PC-3 (cell line): Measurements from ENCODE around the gene LRWD1. TPM values are rescaled to one million over a fixed set of nuclear protein-coding genes. Genes with fewer than 3 reads are reported as not detected.
"Not testable (repeated sequence)": the region's sequence is repeated elsewhere in the genome, so short reads cannot be mapped to it uniquely, and the experiment has no call there.

ENCODE experiments used
- ATAC-seq: fragments of 200-7000 bp; cut with Tn5 transposase; 2 replicates; pipeline ENCODE4 v1.9.1; 2020; ENCODE audit warnings: mild to moderate bottlenecking, moderate library complexity
- BruUV-seq: library from RNA; stranded (reverse); fragments of 400-500 nt; replicated peaks from 2 replicates; lab custom pipeline; 2021; lab: Mats Ljungman, UMichigan
- CTCF ChIA-PET: fragments of 300-600 bp; sonication (Branson Sonifier 250); formaldehyde crosslinking; loops from one replicate; lab custom pipeline; 2022; ENCODE audit warnings: antibody characterized with exemption; lab: Charles Lee
- POLR2A ChIA-PET: fragments of 300-600 bp; sonication (Branson Sonifier 250); formaldehyde crosslinking; loops from one replicate; lab custom pipeline; 2022; ENCODE audit warnings: antibody characterized with exemption; ENCODE audit not compliant: unreplicated experiment; lab: Charles Lee
- DNase-seq: peaks from one replicate; pipeline ENCODE4 v3.0.0-alpha.2; 2015
- H2AFZ ChIP-seq: fragments of 300-600 bp; sonication (generic); 2 replicates; pipeline ENCODE4 v1.6.0; 2016; ENCODE audit warnings: antibody characterized with exemption, low read length
- H3F3A ChIP-seq: fragments of 300-600 bp; sonication (generic); one replicate; pipeline ENCODE4 v1.6.0; 2017; ENCODE audit warnings: antibody characterized with exemption, low read length, control low read depth, mild to moderate bottlenecking; ENCODE audit not compliant: unreplicated experiment
- H3K27ac ChIP-seq: fragments of 300-600 bp; sonication (generic); 2 replicates; pipeline ENCODE4 v1.5.1; 2016; ENCODE audit warnings: mild to moderate bottlenecking, low read length
- H3K27me3 ChIP-seq: fragments of 300-600 bp; sonication (generic); 2 replicates; pipeline ENCODE4 v1.6.1; 2016; ENCODE audit warnings: low read length, mixed read lengths
- H3K36me3 ChIP-seq: fragments of 300-600 bp; sonication (generic); 2 replicates; pipeline ENCODE4 v1.6.1; 2016; ENCODE audit warnings: low read depth, mixed run types, low read length, mixed read lengths
- H3K4me1 ChIP-seq: fragments of 300-600 bp; sonication (generic); 2 replicates; pipeline ENCODE4 v1.5.1; 2016; ENCODE audit warnings: low read length; ENCODE audit not compliant: insufficient read depth
- H3K4me2 ChIP-seq: fragments of 300-600 bp; sonication (generic); 2 replicates; pipeline ENCODE4 v1.6.0; 2016; ENCODE audit warnings: low read length
- H3K4me3 ChIP-seq: fragments of 300-600 bp; sonication (generic); 2 replicates; pipeline ENCODE4 v1.5.1; 2016; ENCODE audit warnings: mild to moderate bottlenecking, low read length, mixed read lengths
- H3K79me2 ChIP-seq: fragments of 300-600 bp; sonication (generic); 2 replicates; pipeline ENCODE4 v1.6.1; 2017; ENCODE audit warnings: low read length, mixed read lengths
- H3K9ac ChIP-seq: fragments of 300-600 bp; sonication (generic); 2 replicates; pipeline ENCODE4 v1.6.0; 2016; ENCODE audit warnings: mild to moderate bottlenecking, low read length
- H3K9me2 ChIP-seq: fragments of 300-600 bp; sonication (generic); replicated peaks from 2 replicates; pipeline ENCODE4 v1.6.1; 2016; ENCODE audit warnings: mixed run types, low read length, mixed read lengths
- H3K9me3 ChIP-seq: fragments of 300-600 bp; sonication (generic); 2 replicates; pipeline ENCODE4 v1.6.1; 2016; ENCODE audit warnings: low read length, mixed read lengths
- H4K20me1 ChIP-seq: fragments of 300-600 bp; sonication (generic); 2 replicates; pipeline ENCODE4 v1.6.1; 2016; ENCODE audit warnings: low read length, mixed read lengths
- intact Hi-C: fragments of 100-400 bp; cut with micrococcal nuclease; formaldehyde crosslinking; loops from 2 replicates; pipeline ENCODE4 v1.9.0; 2023
- total RNA-seq: library from RNA; depleted of rRNA; stranded (reverse); fragments of >200 nt; gene quantifications from 2 replicates; pipeline ENCODE4 v1.2.3, GENCODE V29; 2014

LRWD1 gene
- total RNA-seq, 1 experiment from 2014 or later: 41.8 TPM

DNA sequence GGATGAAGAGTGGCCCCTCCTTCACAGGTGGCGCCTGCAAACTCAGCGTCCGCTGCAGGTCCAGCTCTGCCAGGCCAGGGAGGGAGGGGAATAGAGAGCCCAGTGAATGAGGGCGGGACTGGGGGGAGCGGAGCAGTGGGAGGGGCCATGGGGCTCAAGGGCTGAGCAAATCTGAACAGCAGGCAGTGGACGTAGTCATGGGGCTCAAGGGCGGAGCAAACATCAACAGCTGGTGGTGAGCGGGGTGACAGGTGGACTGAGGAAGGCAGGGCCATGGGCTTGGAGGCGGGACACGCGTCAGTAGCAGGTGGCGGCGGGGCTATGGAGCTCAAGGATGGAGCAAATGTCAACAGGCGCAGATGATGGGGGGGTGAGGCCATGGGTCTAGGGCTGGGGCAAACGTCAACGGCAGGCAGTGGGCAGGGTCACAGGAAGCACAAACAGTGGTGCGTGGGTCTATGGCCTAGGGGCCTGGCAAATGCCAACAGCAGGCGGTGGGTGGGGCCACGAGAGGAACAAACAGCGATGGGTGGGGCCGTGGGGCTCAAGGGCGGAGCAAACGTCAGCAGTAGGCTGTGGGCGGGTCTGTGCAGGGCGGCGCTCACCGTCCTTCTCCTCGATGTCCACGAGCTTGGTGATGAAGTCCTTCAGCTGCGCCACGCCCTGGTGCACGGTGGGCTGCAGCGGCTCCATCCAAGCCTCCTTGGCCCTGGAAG is 28.6 kb downstream of the LRWD1 start:
- H3K4me3 ChIP-seq, H3F3A ChIP-seq, H3K9ac ChIP-seq, H3K9me2 ChIP-seq, H3K4me2 ChIP-seq, H4K20me1 ChIP-seq, H3K36me3 ChIP-seq, POLR2A ChIA-PET, CTCF ChIA-PET, intact Hi-C loops, H3K9me3 ChIP-seq, H3K4me1 ChIP-seq, DNase-seq, H3K27me3 ChIP-seq, BruUV-seq, H2AFZ ChIP-seq, H3K27ac ChIP-seq, H3K79me2 ChIP-seq: not testable (repeated sequence)
- peak; percentile 67 for ATAC-seq

DNA sequence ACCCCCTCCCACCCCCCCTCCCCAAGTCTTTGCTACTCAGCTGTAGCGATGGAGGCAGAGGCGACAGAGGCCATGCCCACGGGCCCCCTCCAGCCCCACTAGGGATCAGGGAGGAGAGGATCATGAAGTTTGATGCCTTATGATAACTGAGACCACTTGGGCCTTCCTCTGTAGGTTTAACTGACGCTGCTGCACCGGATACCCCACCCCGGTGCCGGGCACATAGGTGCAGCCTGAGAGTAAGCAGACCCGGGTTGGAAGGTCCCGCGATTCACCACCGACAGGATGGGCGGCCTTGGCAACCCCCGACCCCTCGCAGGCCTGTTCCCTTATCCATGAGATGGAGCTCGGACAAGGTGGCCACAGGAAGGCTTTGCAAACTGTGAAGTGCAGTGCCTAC is 29.2 kb downstream of the LRWD1 start:
- POLR2A ChIA-PET, H3K9ac ChIP-seq, DNase-seq, H3K36me3 ChIP-seq, intact Hi-C loops, ATAC-seq, H3K9me2 ChIP-seq, H3K4me1 ChIP-seq, H3K79me2 ChIP-seq, H4K20me1 ChIP-seq, H3K4me3 ChIP-seq, H3F3A ChIP-seq, H3K27ac ChIP-seq, H3K9me3 ChIP-seq, H2AFZ ChIP-seq, H3K27me3 ChIP-seq, CTCF ChIA-PET: not testable (repeated sequence)
- BruUV-seq: TSS peak; percentile 73
- 0 out of 2 replicates have a peak overlapping the region, but pooled peaks have one; percentile 41 for H3K4me2 ChIP-seq

DNA sequence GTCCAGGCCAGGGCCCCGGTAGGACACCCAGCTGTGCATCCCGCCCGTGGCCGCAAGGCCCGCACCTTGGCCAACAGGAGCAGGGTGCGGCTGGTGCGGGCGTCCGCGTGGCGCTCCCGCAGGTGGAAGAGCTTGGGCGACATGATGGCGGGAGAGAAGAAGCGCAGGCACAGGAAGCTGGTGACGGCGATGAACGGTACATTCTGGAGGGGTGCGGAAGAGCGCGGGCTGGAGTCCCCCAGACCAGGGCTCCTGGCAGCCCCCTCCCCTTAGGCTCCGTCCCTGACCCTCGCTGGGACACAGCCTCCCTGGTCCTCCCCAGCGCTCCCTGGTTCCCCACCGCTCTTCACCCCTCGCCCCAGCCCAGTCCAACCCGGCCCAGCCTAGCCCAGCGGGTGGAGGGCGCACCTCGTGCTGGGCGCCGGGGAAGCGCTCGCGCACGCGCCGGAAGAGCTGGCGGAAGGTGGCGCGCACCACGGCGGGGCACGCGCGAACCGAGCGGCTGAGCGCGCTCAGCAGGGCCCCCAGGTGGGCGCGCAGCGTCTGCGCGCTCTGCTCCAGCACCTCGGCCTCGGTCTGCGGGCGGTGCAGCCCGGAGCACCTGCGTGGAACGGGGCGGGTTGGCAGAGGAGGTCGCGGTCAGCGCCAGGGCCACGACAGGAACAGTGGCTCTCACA is 29.8 kb downstream of the LRWD1 start:
- DNase-seq, H4K20me1 ChIP-seq, H3K36me3 ChIP-seq, H2AFZ ChIP-seq, intact Hi-C loops, H3K9me3 ChIP-seq, H3K9me2 ChIP-seq, H3K4me1 ChIP-seq, H3K4me3 ChIP-seq, CTCF ChIA-PET, H3K27ac ChIP-seq, H3K27me3 ChIP-seq, H3K9ac ChIP-seq, POLR2A ChIA-PET, H3F3A ChIP-seq, H3K79me2 ChIP-seq, H3K4me2 ChIP-seq: not testable (repeated sequence)
- BruUV-seq: TSS peak; percentile 74
- ATAC-seq: peak; percentile 29

DNA sequence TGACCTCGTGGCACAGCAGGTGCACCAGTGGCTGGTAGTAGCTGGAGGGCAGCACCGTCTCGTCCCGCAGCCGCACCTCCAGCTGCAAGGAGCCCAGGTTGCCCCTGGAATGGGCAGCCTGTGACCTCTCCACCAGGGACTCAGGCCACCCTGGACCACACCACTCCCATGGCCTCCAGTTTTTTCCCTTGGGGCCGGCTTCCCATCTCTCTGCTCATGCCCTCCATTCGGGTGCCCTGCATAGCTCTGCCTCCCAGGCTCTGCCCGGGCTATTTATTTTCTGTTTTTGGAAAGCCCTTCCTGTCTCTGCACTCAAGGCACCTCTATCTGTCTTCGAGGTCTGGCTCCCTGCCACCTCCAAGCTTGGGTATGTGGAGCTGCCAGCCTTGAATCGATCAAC is 32.1 kb downstream of the LRWD1 start:
- CTCF ChIA-PET, H3K9ac ChIP-seq, H3K79me2 ChIP-seq, H3K27me3 ChIP-seq, H3K4me1 ChIP-seq, H3K4me3 ChIP-seq, H3K9me2 ChIP-seq, H3K27ac ChIP-seq, intact Hi-C loops, DNase-seq, BruUV-seq, H3K4me2 ChIP-seq, H3F3A ChIP-seq, H4K20me1 ChIP-seq, ATAC-seq, H2AFZ ChIP-seq, H3K36me3 ChIP-seq, H3K9me3 ChIP-seq, POLR2A ChIA-PET: not testable (repeated sequence)

DNA sequence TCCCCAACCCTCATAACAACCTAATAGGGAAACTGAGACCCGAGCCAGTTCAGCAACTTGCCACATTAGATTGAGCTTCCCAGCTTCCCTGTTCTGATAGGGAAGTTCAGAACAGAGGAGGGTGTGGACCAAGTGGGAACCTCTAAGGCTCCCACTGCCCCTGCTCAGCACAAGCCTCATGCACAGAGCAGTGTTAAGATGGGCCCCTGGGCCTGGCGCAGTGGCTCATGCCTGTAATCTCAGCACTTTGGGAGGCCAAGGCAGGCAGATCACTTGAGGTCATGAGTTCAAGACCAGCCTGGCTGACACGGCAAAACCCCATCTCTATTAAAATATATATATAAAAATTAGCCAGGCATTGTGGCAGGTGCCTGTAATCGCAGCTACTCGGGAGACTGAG is 32.5 kb downstream of the LRWD1 start:
- intact Hi-C loops, DNase-seq, H2AFZ ChIP-seq, BruUV-seq, H3K9me3 ChIP-seq, H3K9ac ChIP-seq, H3K27me3 ChIP-seq, H3K4me1 ChIP-seq, H4K20me1 ChIP-seq, H3K4me2 ChIP-seq, H3F3A ChIP-seq, H3K4me3 ChIP-seq, H3K9me2 ChIP-seq, H3K27ac ChIP-seq, CTCF ChIA-PET, H3K36me3 ChIP-seq, H3K79me2 ChIP-seq, POLR2A ChIA-PET, ATAC-seq: not testable (repeated sequence)

DNA sequence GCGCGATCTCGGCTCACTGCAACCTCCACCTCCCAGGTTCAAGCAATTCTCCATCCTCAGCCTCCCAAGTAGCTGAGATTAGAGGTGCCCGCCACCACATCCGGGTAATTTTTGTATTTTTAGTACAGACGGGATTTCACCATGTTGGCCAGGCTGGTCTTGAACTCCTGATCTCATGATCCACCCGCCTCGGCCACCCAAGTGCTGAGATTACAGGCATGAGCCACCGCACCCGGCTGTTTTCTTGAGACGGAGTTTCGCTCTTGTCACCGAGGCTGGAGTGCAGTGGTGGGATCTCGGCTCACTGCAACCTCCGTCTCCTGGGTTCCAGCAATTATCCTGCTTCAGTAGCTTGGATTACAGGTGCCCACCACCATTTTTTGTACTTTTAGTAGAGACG is 33.5 kb downstream of the LRWD1 start:
- CTCF ChIA-PET, H3K9me2 ChIP-seq, H3K27me3 ChIP-seq, ATAC-seq, H3K9me3 ChIP-seq, H3K36me3 ChIP-seq, H3K4me1 ChIP-seq, H3K9ac ChIP-seq, POLR2A ChIA-PET, H3K79me2 ChIP-seq, H3K4me2 ChIP-seq, BruUV-seq, DNase-seq, H3K4me3 ChIP-seq, H4K20me1 ChIP-seq, H3F3A ChIP-seq, H3K27ac ChIP-seq, H2AFZ ChIP-seq, intact Hi-C loops: not testable (repeated sequence)
